Inferior parietal cortex (tissue), 1 donor: Measurements from ENCODE around the gene KLHL24.
A peak's percentile ranks its signal among the peaks of the same experiment; 100 is the strongest.
"Not testable (repeated sequence)": the region's sequence is repeated elsewhere in the genome, so short reads cannot be mapped to it uniquely, and the experiment has no call there.

Experiments used
- DNase-seq: peaks from one replicate; pipeline ENCODE4 v3.0.0-alpha.2; 2016; ENCODE audit errors: extremely low spot score

KLHL24 gene

DNA sequence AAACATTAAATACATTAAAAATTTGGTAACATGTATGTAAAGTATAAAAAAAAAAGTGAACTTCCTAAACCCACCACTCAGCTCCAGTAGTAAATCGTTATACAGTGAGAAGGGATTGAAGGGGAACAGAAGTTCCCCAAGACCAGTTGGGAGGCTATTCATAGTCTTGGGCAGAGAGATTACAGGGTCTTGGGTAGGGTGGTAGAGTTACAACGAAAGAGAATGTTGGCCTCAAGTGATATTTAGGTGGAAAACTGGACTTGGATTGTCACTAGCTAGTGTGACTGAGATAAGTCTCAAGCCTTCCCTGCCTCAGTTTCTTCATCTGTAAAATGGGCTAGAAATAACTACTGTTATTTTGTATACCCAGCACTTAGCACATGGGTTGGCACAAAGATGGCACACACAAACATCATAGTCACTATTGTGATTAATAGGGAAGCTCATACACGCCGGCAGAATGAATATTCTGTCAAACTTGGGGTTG lies 61.7 kb downstream of the KLHL24 start:
- no peak for DNase-seq

DNA sequence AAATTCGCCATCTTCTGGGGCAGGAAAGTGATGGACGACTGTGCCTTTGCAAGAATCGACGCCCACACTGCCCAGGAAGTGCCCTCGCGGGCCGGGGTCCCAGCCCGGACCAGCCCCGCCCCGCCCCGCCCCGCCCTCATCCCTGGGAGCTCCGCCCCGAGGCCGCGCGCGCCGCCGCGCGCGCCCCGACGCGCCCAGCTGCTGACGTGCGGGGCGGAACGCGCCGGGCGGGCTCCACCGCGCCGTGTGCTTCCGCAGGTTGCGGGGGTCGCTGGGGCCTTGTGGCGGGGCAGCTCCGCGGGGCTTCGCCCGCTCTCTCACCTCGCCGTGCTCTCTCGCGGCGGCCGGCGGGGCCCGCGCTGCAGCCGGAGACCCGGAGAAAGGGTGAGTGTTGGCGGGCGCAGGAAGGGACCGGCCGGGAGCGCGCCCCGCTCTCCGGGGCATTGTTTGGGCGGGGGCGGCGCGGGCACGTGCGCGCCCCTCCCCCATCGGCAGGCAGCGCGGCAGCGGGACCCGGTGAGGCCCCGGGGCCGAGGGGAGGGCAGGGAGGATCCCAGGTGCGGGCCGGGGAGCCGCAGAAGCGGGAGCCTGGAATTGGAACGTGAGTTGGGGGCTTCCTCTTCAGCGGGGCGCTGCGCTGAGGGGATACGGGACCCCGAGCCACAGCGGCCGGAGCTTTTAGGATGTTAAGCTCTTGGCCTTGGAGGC lies 62.3 kb downstream of the KLHL24 start, which contains the start of gene YEATS2:
Gene YEATS2 (plus strand): TSS at position 188 of the 708 bp plus-strand sequence. CDS start 17,366 bp downstream, outside the sequence.
- DNase-seq = peak; percentile 54

GRCh38 chr3:183698318-183698751 lies 62.9 kb downstream of the KLHL24 start:
- peak; percentile 50 for DNase-seq

DNA sequence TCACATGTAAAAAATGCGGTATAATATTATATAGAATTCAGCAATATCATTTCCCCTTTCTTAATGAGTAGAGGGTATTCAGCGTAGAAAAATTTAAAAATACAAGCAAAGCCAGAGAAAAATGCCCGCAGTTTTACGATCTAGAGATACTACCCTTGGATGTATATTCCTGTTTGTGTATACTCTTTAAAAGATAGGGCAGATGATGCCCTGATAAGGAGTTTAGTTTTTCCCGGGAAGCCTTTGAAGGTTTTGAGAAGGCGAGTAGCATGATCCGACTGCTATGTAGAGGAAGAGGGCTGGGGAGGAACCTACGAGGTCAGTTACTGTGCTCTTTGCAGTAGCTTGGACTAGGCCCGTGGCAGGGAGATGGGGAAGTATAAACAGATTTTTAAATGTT lies 63.3 kb downstream of the KLHL24 start:
- peak; percentile 65 for DNase-seq

DNA sequence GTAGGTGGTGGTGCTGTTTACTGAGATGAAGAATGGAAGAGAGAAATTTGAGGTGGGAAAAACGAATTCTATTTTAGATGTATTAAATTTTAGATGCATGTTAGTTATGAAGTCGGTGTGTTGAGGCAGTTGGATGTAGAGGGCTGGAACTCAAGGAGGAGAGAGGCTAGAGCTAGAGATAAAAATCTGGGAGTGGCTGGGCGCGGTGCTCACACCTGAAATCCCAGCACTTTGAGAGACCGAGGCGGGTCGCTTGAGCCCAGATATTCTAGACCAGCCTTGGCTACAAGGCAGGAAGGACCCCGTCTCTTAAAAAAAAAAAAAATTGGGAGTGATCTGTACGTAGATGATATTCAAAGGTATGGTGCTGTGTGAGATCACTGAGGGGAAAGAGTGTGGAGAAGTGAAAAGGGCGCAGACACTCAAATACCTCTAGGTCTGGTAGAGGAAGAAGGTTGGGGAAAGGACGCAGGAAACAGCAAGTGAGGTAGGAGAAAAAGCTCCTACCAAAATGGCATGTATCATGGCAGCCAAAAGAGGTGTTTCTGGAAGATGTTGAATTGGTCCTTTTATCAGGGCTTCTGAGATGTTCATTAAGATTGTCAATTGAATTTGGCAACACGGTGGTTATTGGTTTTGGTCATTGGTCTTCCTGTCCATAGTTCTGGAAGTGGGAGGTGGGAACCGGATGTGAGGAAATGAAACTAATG lies 64.0 kb downstream of the KLHL24 start:
- DNase-seq = peak; percentile 20

DNA sequence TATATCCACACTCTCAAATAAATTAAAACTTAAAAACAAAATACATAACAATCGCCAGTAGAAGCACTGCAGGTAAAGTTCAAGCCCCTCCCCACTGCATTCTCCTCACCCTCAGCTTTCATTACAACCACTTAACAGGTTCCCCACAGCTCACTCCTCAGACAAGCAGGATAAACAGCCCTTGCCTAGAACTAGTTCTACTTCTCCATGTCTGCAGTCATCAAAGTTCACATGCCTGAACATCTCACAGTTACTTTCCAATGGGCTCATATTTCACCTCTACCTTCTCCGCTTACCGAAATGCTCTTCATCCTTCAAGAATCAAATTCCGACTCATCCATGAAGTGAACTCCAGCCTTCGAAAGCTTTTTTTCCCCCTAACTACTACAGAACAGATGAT lies 66.3 kb downstream of the KLHL24 start:
- DNase-seq = no peak

DNA sequence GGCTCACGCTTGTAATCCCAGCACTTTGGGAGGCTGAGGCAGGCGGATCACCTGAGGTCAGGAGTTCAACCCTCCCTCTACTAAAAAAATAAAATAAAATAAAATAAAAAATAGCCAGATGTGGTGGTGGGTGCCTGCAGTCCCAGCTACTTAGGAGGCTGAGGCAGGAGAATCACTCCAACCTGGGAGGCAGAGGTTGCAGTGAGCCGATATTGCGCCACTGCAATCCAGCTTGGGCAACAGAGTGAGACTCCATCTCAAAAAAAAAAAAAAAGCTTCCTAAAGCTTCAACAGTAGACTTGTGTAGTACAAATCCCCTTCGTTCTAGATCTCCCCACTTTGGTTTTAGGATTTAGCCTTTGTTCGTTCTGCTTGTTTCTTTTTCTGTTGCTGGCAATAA lies 68.5 kb downstream of the KLHL24 start:
- not testable (repeated sequence) for DNase-seq

GRCh38 chr3:183710231-183710630 lies 74.8 kb downstream of the KLHL24 start:
- DNase-seq = peak; percentile 27

DNA sequence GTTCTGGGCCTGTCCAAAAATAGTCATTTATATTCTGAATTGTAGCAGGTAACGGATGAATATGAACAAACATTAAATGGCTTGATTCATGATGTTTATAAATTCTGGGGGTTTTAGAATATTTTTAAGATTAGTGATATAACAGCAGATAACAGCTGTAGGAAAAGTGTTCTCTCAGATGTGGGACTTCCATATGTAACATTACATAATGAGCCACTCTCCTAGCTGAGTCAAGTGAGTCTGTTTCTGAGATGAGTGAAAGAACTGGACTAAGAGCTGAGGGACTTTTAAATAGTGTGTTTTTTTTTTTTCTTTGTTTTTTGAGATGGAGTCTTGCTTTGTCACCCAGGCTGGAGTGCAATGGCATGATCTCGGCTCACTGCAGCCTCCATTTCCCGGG lies 76.1 kb downstream of the KLHL24 start:
- no peak for DNase-seq

- DNase-seq = no peak
Measured at GRCh38 chr3:183714622-183715021, 79.2 kb downstream of the KLHL24 start.

DNA sequence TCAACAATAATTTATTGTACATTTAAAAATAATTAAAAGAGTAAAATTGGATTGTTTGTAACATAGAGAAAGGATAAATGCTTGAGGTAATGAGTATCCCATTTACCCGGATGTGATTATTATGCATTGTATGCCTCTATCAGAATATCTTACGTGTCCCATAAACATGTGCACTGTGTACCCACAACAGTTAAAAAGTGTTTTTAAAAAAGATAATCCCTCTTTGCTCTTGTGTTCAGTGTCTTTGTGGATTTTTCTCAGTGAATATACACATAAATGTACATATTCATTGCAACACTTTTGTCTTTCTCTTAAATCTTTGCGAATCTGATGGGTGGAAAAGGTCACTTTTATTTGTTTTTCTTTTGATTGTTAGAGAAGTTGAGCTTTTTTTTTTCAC lies 82.6 kb downstream of the KLHL24 start:
- no peak for DNase-seq

GRCh38 chr3:183725387-183725786 lies 90.0 kb downstream of the KLHL24 start:
- no peak for DNase-seq

DNA sequence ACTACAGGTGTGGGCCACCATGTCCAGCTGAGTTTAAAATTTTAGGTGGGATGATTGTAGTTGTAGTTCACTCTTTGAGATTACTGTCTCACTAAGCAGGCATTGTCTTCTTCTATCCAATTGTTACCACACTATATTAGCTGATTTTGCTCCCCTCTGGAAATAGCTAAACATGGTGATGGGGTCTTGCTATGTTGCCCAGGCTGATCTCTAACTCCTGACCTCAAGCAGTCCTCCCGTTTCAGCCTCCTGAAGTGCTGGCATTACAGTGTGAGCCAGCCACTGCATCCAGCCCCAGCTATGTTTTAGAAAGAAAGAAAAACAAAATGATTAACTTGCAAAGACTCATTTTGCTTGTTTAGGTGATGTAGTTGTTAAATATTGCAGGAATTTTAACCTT lies 92.8 kb downstream of the KLHL24 start:
- no peak for DNase-seq

- DNase-seq = no peak
Measured at GRCh38 chr3:183730361-183730760, 94.9 kb downstream of the KLHL24 start.

GRCh38 chr3:183731611-183732010 lies 96.2 kb downstream of the KLHL24 start:
- no peak for DNase-seq

DNA sequence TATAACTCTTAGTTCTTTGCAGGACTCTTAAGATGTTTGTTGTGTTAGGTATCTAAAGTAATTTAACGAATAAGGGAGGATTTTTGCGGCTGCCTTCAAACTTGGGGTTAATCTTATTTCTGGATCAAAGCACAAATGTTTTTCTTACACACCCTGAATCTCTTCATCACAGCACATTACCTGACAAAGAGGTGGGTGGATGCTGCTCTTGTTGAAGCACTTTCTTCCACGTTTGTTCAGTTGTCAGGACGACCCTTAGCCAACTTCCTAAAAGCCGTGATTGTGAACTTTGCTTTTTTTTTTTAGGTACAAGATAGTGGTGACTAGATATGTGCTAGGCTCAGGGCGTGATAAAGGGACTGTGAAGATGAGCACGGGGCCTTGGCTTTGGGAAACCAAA lies 98.1 kb downstream of the KLHL24 start:
- no peak for DNase-seq
